Measurements from ENCODE around the gene MARCHF7. TPM values are rescaled to one million over a fixed set of nuclear protein-coding genes. Genes with fewer than 3 reads are reported as not detected.
A peak's percentile ranks its signal among the peaks of the same experiment; 100 is the strongest.
"Not testable (repeated sequence)": the region's sequence is repeated elsewhere in the genome, so short reads cannot be mapped to it uniquely, and the experiment has no call there.

Gene MARCHF7
- total RNA-seq, 2 donors from 2014 or later, result 70.6 to 79.5 TPM

- no peaks in the 10 kb centered on the region for H3K9me3 ChIP-seq
- H3K4me1 ChIP-seq, result peaks cover 0 to 14% of the 10 kb centered on the region in 2 donors
- H3K27me3 ChIP-seq, result no peaks in the 10 kb centered on the region
- TF ChIP-seq, protein P1, sequence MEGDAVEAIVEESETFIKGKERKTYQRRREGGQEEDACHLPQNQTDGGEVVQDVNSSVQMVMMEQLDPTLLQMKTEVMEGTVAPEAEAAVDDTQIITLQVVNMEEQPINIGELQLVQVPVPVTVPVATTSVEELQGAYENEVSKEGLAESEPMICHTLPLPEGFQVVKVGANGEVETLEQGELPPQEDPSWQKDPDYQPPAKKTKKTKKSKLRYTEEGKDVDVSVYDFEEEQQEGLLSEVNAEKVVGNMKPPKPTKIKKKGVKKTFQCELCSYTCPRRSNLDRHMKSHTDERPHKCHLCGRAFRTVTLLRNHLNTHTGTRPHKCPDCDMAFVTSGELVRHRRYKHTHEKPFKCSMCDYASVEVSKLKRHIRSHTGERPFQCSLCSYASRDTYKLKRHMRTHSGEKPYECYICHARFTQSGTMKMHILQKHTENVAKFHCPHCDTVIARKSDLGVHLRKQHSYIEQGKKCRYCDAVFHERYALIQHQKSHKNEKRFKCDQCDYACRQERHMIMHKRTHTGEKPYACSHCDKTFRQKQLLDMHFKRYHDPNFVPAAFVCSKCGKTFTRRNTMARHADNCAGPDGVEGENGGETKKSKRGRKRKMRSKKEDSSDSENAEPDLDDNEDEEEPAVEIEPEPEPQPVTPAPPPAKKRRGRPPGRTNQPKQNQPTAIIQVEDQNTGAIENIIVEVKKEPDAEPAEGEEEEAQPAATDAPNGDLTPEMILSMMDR (IDR thresholded peaks at IDR 0.05), result no peak
- H3K27ac ChIP-seq, result peak overlapping the region in 1 of 2 donors; percentile 37
- H3K4me3 ChIP-seq, result no peak overlapping the region
- DNase-seq (ENCODE audit: low spot score), result no peak
- H3K36me3 ChIP-seq, result peaks cover 44% of the 10 kb centered on the region
Measured at GRCh38 chr2:159737917-159738296, 25.6 kb downstream of the MARCHF7 start.

DNA sequence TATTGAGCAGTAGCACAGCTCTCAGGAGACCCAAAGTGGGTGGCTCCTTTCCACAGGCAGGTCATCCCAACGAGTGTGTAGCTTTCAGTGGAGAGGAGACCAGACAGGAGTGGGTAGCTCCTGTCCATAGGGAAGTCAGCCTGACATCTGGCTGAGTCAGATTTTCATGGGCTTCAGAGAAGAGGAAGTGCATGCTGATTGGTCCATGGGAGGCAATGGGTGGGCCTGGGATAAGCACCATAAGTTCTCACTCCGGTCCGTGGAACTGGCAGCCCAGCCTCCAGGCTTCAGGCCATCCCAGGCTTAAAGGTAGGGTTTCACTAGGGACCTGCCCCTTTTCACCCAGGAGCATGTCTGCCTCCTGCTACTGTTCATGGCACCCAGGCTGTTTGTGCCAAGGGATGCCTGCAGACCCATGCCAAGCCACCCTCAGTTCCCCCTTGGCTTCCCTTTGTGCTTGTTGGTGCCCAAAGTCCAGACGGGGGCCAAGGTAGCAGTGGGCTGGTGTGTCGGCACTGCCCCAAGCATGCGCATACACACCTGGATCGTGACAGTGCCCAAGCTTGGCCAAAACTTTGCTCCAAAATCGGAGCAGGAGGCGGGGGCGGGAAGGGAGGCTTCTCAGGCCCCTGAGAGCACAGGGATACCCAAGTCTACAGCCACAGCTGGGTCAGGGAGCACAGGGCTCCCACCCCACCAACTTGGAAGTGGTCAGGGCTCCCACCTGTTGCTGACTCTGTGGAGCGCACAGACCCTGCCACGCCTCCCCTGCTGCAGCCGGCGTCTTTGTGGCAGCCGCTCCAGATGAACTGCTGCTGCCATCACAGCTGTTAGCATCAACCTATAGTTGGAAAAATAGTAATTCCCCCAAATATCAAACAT lies 26.4 kb downstream of the MARCHF7 start:
- Histone ChIP-seq H3K9me3 (no peaks in the 10 kb centered on the region), H3K4me3 (no peak overlapping the region), H3K27ac (no peak overlapping the region), H3K27me3 (no peaks in the 10 kb centered on the region), H3K36me3 (peaks cover 45% of the 10 kb centered on the region), H3K4me1 (peaks cover 0 to 14% of the 10 kb centered on the region in 2 donors)
- DNase-seq (ENCODE audit: low spot score), result no peak
- TF ChIP-seq, protein P1 (IDR thresholded peaks at IDR 0.05), result no peak

DNA sequence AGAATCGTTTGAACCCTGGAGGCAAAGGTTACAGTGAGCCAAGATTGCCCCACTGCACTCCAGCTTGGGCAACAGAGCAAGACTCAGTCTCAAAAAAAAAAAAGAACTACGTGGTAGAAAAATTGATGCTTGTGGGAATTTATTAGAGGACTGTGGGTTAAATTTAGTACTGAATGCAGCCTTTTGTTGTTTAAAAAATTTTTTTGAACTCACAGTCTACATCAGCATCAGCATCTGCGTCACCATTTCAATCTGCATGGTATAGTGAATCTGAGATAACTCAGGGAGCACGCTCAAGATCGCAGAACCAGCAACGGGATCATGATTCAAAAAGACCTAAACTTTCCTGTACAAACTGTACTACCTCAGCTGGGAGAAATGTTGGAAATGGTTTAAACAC lies 30.5 kb downstream of the MARCHF7 start:
- TF ChIP-seq, protein P1 (IDR thresholded peaks at IDR 0.05), result no peak
- H3K27ac ChIP-seq, result peak overlapping the region in 1 of 2 donors; percentile 31
- peaks cover 42% of the 10 kb centered on the region for H3K36me3 ChIP-seq
- no peak overlapping the region for H3K4me3 ChIP-seq
- no peaks in the 10 kb centered on the region for H3K27me3 ChIP-seq
- DNase-seq (ENCODE audit: low spot score), result no peak
- no peaks in the 10 kb centered on the region for H3K9me3 ChIP-seq
- H3K4me1 ChIP-seq, result peaks cover 0 to 13% of the 10 kb centered on the region in 2 donors

DNA sequence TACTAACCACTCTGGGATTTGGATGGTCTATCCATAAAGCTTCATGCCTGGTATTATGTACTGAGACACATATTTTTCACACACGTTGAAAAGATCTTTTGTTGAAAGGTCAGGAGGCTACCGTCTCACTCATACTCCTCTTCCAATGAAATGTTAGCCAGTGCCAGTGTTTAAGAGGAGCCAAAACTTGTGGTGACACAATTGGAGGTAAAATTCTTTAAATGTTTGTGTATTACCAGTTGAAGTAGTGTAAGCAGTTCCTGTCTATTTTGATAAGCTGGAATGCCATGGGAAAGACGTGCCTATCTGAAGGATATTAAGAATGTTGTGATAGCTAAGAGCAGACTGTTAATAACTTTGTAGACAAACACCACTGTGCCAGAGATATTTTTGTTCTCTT lies 32.1 kb downstream of the MARCHF7 start:
- H3K9me3 ChIP-seq, result no peaks in the 10 kb centered on the region
- peaks cover 42% of the 10 kb centered on the region for H3K36me3 ChIP-seq
- no peak for DNase-seq (ENCODE audit: low spot score)
- H3K27ac ChIP-seq, result peak overlapping the region; percentile 13 to 77
- TF ChIP-seq, protein P1 (IDR thresholded peaks at IDR 0.05), result no peak
- H3K4me3 ChIP-seq, result no peak overlapping the region
- peaks cover 0 to 5% of the 10 kb centered on the region in 2 donors for H3K4me1 ChIP-seq
- no peaks in the 10 kb centered on the region for H3K27me3 ChIP-seq

GRCh38 chr2:159745237-159745636 lies 32.9 kb downstream of the MARCHF7 start:
- H3K4me1 ChIP-seq; H3K27me3 ChIP-seq; H3K9me3 ChIP-seq; H3K4me3 ChIP-seq; DNase-seq (ENCODE audit: low spot score): not testable (repeated sequence)
- peak overlapping the region; percentile 24 to 77 for H3K27ac ChIP-seq
- H3K36me3 ChIP-seq, result peaks cover 50% of the 10 kb centered on the region

DNA sequence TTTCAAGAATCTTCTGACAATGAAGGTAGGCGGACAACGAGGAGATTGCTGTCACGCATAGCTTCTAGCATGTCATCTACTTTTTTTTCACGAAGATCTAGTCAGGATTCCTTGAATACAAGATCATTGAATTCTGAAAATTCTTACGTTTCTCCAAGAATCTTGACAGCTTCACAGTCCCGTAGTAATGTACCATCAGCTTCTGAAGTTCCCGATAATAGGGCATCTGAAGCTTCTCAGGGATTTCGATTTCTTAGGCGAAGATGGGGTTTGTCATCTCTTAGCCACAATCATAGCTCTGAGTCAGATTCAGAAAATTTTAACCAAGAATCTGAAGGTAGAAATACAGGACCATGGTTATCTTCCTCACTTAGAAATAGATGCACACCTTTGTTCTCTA lies 35.8 kb downstream of the MARCHF7 start:
- TF ChIP-seq, protein P1 (IDR thresholded peaks at IDR 0.05), result no peak
- peaks cover 66% of the 10 kb centered on the region for H3K36me3 ChIP-seq
- peaks cover 0 to 5% of the 10 kb centered on the region in 2 donors for H3K4me1 ChIP-seq
- H3K4me3 ChIP-seq, result no peak overlapping the region
- H3K27ac ChIP-seq, result no peak overlapping the region
- H3K9me3 ChIP-seq, result no peaks in the 10 kb centered on the region
- DNase-seq (ENCODE audit: low spot score), result no peak
- no peaks in the 10 kb centered on the region for H3K27me3 ChIP-seq
